ENCODE data around the gene GFOD1.

DNA sequence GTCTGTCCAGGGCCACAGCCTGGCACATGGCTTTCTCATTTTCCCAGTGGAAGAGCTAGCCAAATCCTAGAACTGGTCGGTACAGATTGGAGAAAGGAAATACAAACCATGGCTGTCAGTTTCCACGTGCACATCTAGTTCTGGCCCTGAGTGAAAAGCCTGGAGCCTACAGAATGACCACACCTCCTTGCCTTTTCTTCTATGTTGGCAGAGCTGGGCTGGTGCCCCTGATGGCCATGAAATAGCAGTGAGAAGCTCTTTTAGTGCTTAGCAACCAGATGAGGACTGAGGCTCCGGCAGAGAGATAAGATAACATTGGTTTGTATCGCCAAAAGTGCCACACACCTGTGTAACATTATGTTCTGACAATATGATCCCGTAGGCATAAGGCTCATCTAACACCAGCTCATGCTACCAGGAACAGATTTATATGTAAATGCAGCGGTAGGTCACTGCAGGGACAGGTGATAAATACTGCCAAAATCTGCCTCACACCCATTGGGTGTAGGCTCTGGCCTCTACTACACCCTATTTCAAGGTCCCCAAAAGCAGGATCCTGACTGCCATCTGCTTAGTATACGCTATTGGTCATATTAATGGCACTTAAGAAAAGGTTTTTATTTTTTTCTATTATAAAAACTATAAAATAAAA lies 119.2 kb downstream of the GFOD1 start:
- TF ChIP-seq POLR2A (IDR thresholded peaks at IDR 0.05) (no peak), POLR2AphosphoS5 (IDR thresholded peaks at IDR 0.05) (no peak), EP300 (IDR thresholded peaks at IDR 0.05) (no peak)
- TF ChIP-seq, protein P1, sequence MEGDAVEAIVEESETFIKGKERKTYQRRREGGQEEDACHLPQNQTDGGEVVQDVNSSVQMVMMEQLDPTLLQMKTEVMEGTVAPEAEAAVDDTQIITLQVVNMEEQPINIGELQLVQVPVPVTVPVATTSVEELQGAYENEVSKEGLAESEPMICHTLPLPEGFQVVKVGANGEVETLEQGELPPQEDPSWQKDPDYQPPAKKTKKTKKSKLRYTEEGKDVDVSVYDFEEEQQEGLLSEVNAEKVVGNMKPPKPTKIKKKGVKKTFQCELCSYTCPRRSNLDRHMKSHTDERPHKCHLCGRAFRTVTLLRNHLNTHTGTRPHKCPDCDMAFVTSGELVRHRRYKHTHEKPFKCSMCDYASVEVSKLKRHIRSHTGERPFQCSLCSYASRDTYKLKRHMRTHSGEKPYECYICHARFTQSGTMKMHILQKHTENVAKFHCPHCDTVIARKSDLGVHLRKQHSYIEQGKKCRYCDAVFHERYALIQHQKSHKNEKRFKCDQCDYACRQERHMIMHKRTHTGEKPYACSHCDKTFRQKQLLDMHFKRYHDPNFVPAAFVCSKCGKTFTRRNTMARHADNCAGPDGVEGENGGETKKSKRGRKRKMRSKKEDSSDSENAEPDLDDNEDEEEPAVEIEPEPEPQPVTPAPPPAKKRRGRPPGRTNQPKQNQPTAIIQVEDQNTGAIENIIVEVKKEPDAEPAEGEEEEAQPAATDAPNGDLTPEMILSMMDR (IDR thresholded peaks at IDR 0.05): no peak

All from sigmoid colon (tissue), 4 donors.